Neural cell (in vitro differentiated cells): Measurements from ENCODE around the gene ST3GAL5. TPM values are rescaled to one million over a fixed set of nuclear protein-coding genes. Genes with fewer than 3 reads are reported as not detected.

Experiments used
- H2AFZ ChIP-seq: fragments of 200-600, 300-800 bp; sonication (generic), shearing (Covaris generic); 2 replicates; pipeline ENCODE4 v1.6.0; 2014; ENCODE audit warnings: low read depth, mild to moderate bottlenecking, antibody characterized with exemption, low read length, moderate library complexity
- H3F3A ChIP-seq: fragments of 200-600 bp; shearing (Covaris generic); 2 replicates; pipeline ENCODE4 v1.6.1; 2016; ENCODE audit warnings: mild to moderate bottlenecking, moderate library complexity, mixed read lengths, antibody characterized with exemption, low read length; ENCODE audit not compliant: insufficient read depth, poor library complexity, severe bottlenecking
- H3K27ac ChIP-seq: fragments of 200-600, 300-800 bp; sonication (generic), shearing (Covaris generic); 2 replicates; pipeline ENCODE4 v1.5.1; 2014; ENCODE audit warnings: mild to moderate bottlenecking, low read length, moderate library complexity
- H3K27me3 ChIP-seq: fragments of 300-800, 200-600 bp; sonication (generic), shearing (Covaris generic); 2 replicates; pipeline ENCODE4 v1.6.0; 2014; ENCODE audit warnings: mild to moderate bottlenecking, low read depth, low read length, moderate library complexity; ENCODE audit not compliant: insufficient read depth
- H3K36me3 ChIP-seq: fragments of 300-800, 200-600 bp; sonication (generic), shearing (Covaris generic); 2 replicates; pipeline ENCODE4 v1.5.1; 2014; ENCODE audit warnings: mild to moderate bottlenecking, antibody characterized with exemption, low read length, moderate library complexity; ENCODE audit not compliant: insufficient read depth
- H3K4me2 ChIP-seq: fragments of 300-800, 200-600 bp; sonication (generic), shearing (Covaris generic); 2 replicates; pipeline ENCODE4 v1.6.0; 2014; ENCODE audit warnings: mild to moderate bottlenecking, low read length
- H3K4me3 ChIP-seq: fragments of 300-800, 200-600 bp; sonication (generic), shearing (Covaris generic); 2 replicates; pipeline ENCODE4 v1.5.1; 2014; ENCODE audit warnings: mild to moderate bottlenecking, low read length, moderate library complexity
- H3K79me2 ChIP-seq: fragments of 200-600 bp; shearing (Covaris generic); replicated peaks from 2 replicates; pipeline ENCODE4 v1.6.0; 2014; ENCODE audit warnings: mild to moderate bottlenecking, low read length, moderate library complexity; ENCODE audit not compliant: insufficient read depth
- H3K9ac ChIP-seq: fragments of 300-800, 200-600 bp; sonication (generic), shearing (Covaris generic); 2 replicates; pipeline ENCODE4 v1.6.1; 2016; ENCODE audit warnings: mild to moderate bottlenecking, low read length, mixed read lengths
- H3K9me2 ChIP-seq: fragments of 200-600 bp; shearing (Covaris generic); 2 replicates; pipeline ENCODE4 v1.6.1; 2016; ENCODE audit warnings: mild to moderate bottlenecking, low read length, mixed read lengths; ENCODE audit not compliant: insufficient read depth
- H3K9me3 ChIP-seq: fragments of 200-600, 300-800 bp; sonication (generic), shearing (Covaris generic); 2 replicates; pipeline ENCODE4 v1.6.1; 2016; ENCODE audit warnings: mild to moderate bottlenecking, mixed run types, low read length, moderate library complexity, mixed read lengths
- H4K20me1 ChIP-seq: fragments of 200-600 bp; shearing (Covaris generic); 2 replicates; pipeline ENCODE4 v1.6.1; 2016; ENCODE audit warnings: mild to moderate bottlenecking, mixed run types; ENCODE audit not compliant: insufficient read depth
- CTCF ChIP-seq: fragments of 450-650 bp; IDR thresholded peaks from 2 replicates; pipeline ENCODE4 v1.5.1; 2014; ENCODE audit warnings: antibody characterized with exemption, mild to moderate bottlenecking, moderate library complexity; ENCODE audit not compliant: poor library complexity, severe bottlenecking
- EP300 ChIP-seq: fragments of 450-650 bp; conservative IDR thresholded peaks from 2 replicates; pipeline ENCODE4 v1.6.1; 2014; ENCODE audit warnings: antibody characterized with exemption, mild to moderate bottlenecking, moderate library complexity; ENCODE audit not compliant: poor library complexity, severe bottlenecking
- EZH2 ChIP-seq: fragments of 200-600, 300-800 bp; shearing (Covaris generic), sonication (generic); IDR thresholded peaks from 2 replicates; pipeline ENCODE4 v1.6.1; 2014; ENCODE audit warnings: antibody characterized with exemption, low read length, borderline replicate concordance, mild to moderate bottlenecking; ENCODE audit not compliant: insufficient read depth, poor library complexity, severe bottlenecking
- MXI1 ChIP-seq: fragments of 450-650 bp; conservative IDR thresholded peaks from 2 replicates; pipeline ENCODE4 v1.6.1; 2014; ENCODE audit warnings: antibody characterized with exemption, mild to moderate bottlenecking; ENCODE audit not compliant: poor library complexity, severe bottlenecking
- POLR2AphosphoS5 ChIP-seq: IDR thresholded peaks from 2 replicates; pipeline ENCODE4 v1.6.1; 2012
- RAD21 ChIP-seq: fragments of 450-650 bp; conservative IDR thresholded peaks from 2 replicates; pipeline ENCODE4 v1.6.1; 2014; ENCODE audit warnings: antibody characterized with exemption, mild to moderate bottlenecking, moderate library complexity
- SMC3 ChIP-seq: fragments of 450-650 bp; conservative IDR thresholded peaks from 2 replicates; pipeline ENCODE4 v1.6.1; 2014; ENCODE audit warnings: antibody characterized with exemption, mild to moderate bottlenecking, moderate library complexity; ENCODE audit not compliant: poor library complexity
- TAF1 ChIP-seq: IDR thresholded peaks from 2 replicates; pipeline ENCODE4 v1.6.1; 2012; ENCODE audit warnings: low read depth
- polyA plus RNA-seq: library from polyadenylated mRNA; depleted of rRNA; stranded (reverse); fragments of >200 nt; gene quantifications from 2 replicates; pipeline ENCODE4 v1.2.3, GENCODE V29; 2014
- TF ChIP-seq, protein P1 (sequence below): IDR thresholded peaks from 2 replicates; pipeline ENCODE4 v1.6.1; 2012; ENCODE audit warnings: borderline replicate concordance

Gene ST3GAL5
- polyA plus RNA-seq, 1 donor from 2014 or later, result 55.6 TPM

DNA sequence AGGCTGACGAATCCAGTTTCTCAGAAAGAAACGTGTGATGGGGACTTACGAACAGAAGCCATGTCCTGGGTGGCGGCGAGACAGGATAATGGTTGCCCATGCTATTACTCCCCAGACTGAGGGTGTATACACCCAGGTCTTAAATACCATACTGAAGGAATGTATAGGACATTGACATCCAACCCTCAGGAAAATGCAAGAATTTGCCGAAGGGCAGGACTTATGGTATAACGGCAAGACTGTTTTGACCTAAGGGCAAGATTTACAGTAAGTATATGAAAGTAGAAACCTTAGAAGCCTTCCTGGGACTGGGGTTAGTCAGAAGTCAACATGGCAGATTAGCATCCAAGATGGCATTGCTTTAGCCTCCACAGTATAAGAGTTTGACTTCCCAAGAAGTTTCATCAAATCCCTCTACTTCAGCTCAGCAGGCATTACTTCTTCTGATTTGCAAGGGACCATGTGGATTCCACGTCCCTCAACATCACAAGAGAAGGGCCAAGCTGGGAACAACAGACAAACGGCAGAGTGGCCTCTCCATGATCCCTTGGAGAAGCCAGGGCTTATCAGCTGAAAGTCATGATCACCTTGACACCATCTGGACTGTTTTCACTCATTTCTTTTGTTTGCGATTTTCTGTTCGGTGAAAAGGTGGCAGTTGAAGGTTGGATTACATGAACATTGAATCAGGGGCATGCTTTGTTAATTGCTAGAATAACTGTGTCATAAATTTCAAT is 21.1 kb downstream of the ST3GAL5 start:
- no peak overlapping the region for H3K9ac ChIP-seq
- H2AFZ ChIP-seq, result no peak overlapping the region
- no peaks in the 10 kb centered on the region for H3K27me3 ChIP-seq
- no peak overlapping the region for H3K27ac ChIP-seq
- no peak overlapping the region for H3K4me3 ChIP-seq
- no peaks in the 10 kb centered on the region for H3K36me3 ChIP-seq
- H3K9me3 ChIP-seq, result no peaks in the 10 kb centered on the region
- H3K9me2 ChIP-seq, result no peaks in the 10 kb centered on the region
- no peaks in the 10 kb centered on the region for H3K79me2 ChIP-seq
- no peaks in the 10 kb centered on the region for H4K20me1 ChIP-seq
- TF ChIP-seq, protein P1, sequence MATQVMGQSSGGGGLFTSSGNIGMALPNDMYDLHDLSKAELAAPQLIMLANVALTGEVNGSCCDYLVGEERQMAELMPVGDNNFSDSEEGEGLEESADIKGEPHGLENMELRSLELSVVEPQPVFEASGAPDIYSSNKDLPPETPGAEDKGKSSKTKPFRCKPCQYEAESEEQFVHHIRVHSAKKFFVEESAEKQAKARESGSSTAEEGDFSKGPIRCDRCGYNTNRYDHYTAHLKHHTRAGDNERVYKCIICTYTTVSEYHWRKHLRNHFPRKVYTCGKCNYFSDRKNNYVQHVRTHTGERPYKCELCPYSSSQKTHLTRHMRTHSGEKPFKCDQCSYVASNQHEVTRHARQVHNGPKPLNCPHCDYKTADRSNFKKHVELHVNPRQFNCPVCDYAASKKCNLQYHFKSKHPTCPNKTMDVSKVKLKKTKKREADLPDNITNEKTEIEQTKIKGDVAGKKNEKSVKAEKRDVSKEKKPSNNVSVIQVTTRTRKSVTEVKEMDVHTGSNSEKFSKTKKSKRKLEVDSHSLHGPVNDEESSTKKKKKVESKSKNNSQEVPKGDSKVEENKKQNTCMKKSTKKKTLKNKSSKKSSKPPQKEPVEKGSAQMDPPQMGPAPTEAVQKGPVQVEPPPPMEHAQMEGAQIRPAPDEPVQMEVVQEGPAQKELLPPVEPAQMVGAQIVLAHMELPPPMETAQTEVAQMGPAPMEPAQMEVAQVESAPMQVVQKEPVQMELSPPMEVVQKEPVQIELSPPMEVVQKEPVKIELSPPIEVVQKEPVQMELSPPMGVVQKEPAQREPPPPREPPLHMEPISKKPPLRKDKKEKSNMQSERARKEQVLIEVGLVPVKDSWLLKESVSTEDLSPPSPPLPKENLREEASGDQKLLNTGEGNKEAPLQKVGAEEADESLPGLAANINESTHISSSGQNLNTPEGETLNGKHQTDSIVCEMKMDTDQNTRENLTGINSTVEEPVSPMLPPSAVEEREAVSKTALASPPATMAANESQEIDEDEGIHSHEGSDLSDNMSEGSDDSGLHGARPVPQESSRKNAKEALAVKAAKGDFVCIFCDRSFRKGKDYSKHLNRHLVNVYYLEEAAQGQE, result no peak
- TF ChIP-seq RAD21 (no peak), CTCF (no peak), SMC3 (no peak), EP300 (no peak), MXI1 (no peak), EZH2 (no peak), TAF1 (no peak), POLR2AphosphoS5 (no peak)
- no peaks in the 10 kb centered on the region for H3F3A ChIP-seq
- H3K4me2 ChIP-seq, result no peak overlapping the region

DNA sequence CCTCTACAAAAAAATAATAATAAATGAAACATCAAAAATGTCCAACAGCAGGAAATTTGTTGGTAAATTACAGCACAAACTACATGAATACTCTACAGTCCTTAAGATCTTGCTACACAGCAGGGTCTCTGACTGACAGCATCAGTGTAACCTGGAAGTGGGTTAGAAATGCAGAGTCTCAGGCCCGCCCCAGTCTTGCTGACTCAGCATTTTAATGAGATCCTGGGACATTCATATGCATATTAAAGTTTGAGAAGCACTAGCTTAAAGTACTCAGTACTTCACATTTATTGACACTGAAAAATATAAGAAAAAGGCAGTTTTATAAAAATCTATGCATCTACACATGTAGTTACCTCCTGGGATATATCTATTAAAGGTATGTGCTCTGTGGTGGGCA is 21.7 kb downstream of the ST3GAL5 start:
- H3K27me3 ChIP-seq, result no peaks in the 10 kb centered on the region
- TF ChIP-seq, protein P1, result no peak
- TF ChIP-seq SMC3 (no peak), MXI1 (no peak), EZH2 (no peak), TAF1 (no peak), EP300 (no peak), RAD21 (no peak), CTCF (no peak), POLR2AphosphoS5 (no peak)
- H3K9me2 ChIP-seq, result no peaks in the 10 kb centered on the region
- H3K4me2 ChIP-seq, result no peak overlapping the region
- H3K79me2 ChIP-seq, result no peaks in the 10 kb centered on the region
- no peak overlapping the region for H3K4me3 ChIP-seq
- no peak overlapping the region for H3K9ac ChIP-seq
- no peaks in the 10 kb centered on the region for H3K36me3 ChIP-seq
- H4K20me1 ChIP-seq, result no peaks in the 10 kb centered on the region
- no peaks in the 10 kb centered on the region for H3F3A ChIP-seq
- no peaks in the 10 kb centered on the region for H3K9me3 ChIP-seq
- no peak overlapping the region for H2AFZ ChIP-seq
- H3K27ac ChIP-seq, result no peak overlapping the region
